Measurements from ENCODE around the gene APP. TPM values are rescaled to one million over a fixed set of nuclear protein-coding genes. Genes with fewer than 3 reads are reported as not detected.

The APP gene
- total and polyA plus RNA-seq, 4 donors: 86.9 to 414 (median 367) TPM

DNA sequence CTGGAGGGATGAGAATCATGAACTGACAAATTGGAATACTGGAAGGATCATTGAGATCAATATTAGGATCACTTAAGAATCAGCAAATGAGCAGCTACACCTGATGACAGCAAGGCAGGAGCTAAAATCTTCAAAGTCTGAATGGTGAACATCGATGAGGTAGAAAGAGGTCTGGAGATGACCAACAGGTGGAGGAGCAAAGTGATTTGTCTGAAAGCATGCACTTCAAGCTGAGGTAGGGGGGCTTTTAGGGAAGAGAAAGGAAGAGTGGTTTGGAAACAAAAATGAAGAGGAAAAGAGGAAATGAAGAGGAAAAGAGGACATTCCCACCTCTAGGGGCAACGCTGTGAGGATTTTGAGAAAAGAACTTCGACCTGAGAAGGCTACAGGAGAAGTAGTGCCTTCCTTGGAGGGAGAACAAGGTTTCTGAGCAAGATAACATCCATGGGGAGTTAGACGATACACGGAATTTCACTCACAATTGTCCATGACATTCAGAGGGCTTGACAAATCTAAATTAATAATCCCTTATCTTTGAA is 79.0 kb downstream of the APP start:
- no peak for ATAC-seq (ENCODE audit: insufficient read depth, low FRiP score)
- Histone ChIP-seq H3K4me1 (ENCODE audit: control insufficient read depth in 5 of 5, insufficient read depth in 5 of 5, low read length in 5 of 5) (peaks cover 0 to 9% (median 0%) of the 10 kb centered on the region in 5 donors), H3K27ac (ENCODE audit: low read depth in 1 of 2, low read length in 1 of 2) (no peak overlapping the region), H3K9ac (ENCODE audit: insufficient read depth in 1 of 2, low read length in 2 of 2) (no peak overlapping the region), H3K27me3 (ENCODE audit: control insufficient read depth in 3 of 3, insufficient read depth in 3 of 3, low read length in 2 of 3) (no peaks in the 10 kb centered on the region), H3K9me3 (ENCODE audit: control insufficient read depth in 4 of 4, insufficient read depth in 3 of 4, low read length in 3 of 4) (no peaks in the 10 kb centered on the region), H3K36me3 (ENCODE audit: control insufficient read depth in 4 of 4, insufficient read depth in 4 of 4, low read length in 4 of 4) (peaks cover 0 to 4% (median 1%) of the 10 kb centered on the region in 4 donors), H3K4me3 (no peak overlapping the region)
- DNase-seq: no peak
- TF ChIP-seq, protein P1, sequence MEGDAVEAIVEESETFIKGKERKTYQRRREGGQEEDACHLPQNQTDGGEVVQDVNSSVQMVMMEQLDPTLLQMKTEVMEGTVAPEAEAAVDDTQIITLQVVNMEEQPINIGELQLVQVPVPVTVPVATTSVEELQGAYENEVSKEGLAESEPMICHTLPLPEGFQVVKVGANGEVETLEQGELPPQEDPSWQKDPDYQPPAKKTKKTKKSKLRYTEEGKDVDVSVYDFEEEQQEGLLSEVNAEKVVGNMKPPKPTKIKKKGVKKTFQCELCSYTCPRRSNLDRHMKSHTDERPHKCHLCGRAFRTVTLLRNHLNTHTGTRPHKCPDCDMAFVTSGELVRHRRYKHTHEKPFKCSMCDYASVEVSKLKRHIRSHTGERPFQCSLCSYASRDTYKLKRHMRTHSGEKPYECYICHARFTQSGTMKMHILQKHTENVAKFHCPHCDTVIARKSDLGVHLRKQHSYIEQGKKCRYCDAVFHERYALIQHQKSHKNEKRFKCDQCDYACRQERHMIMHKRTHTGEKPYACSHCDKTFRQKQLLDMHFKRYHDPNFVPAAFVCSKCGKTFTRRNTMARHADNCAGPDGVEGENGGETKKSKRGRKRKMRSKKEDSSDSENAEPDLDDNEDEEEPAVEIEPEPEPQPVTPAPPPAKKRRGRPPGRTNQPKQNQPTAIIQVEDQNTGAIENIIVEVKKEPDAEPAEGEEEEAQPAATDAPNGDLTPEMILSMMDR (IDR thresholded peaks at IDR 0.05; ENCODE audit: control extremely low read depth, extremely low read depth): no peak
- WGBS, 2 donors: 86 to 90% methylated on average over 5 of the region's 5 CpGs

DNA sequence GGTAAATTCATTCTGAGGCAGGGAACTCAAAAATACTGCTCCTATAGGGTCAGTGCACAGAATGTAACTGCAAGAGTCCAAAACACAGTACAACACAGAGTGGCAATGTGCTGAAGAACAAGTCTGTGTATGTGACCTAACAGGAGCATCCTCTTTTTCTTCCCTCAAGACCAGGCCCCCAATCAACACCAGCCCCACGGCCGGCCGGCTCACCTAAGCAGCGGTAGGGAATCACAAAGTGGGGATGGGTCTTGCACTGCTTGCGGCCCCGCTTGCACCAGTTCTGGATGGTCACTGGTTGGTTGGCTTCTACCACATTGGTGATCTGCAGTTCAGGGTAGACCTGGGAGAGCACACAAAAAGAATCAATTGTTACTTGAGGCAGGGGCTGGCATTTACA is 80.8 kb downstream of the APP start:
- H3K9ac ChIP-seq (ENCODE audit: insufficient read depth in 1 of 2, low read length in 2 of 2): no peak overlapping the region
- ATAC-seq (ENCODE audit: insufficient read depth, low FRiP score) (no peak), DNase-seq (no peak)
- no peak overlapping the region for H3K4me3 ChIP-seq
- WGBS, 2 donors: 97 to 98% methylated on average over 6 of the region's 6 CpGs
- no peaks in the 10 kb centered on the region for H3K9me3 ChIP-seq (ENCODE audit: control insufficient read depth in 4 of 4, insufficient read depth in 3 of 4, low read length in 3 of 4)
- peaks cover 0 to 4% (median 1%) of the 10 kb centered on the region in 4 donors for H3K36me3 ChIP-seq (ENCODE audit: control insufficient read depth in 4 of 4, insufficient read depth in 4 of 4, low read length in 4 of 4)
- peaks cover 0 to 15% (median 0%) of the 10 kb centered on the region in 5 donors for H3K4me1 ChIP-seq (ENCODE audit: control insufficient read depth in 5 of 5, insufficient read depth in 5 of 5, low read length in 5 of 5)
- no peak overlapping the region for H3K27ac ChIP-seq (ENCODE audit: low read depth in 1 of 2, low read length in 1 of 2)
- TF ChIP-seq, protein P1 (IDR thresholded peaks at IDR 0.05; ENCODE audit: control extremely low read depth, extremely low read depth): no peak
- H3K27me3 ChIP-seq (ENCODE audit: control insufficient read depth in 3 of 3, insufficient read depth in 3 of 3, low read length in 2 of 3): no peaks in the 10 kb centered on the region

DNA sequence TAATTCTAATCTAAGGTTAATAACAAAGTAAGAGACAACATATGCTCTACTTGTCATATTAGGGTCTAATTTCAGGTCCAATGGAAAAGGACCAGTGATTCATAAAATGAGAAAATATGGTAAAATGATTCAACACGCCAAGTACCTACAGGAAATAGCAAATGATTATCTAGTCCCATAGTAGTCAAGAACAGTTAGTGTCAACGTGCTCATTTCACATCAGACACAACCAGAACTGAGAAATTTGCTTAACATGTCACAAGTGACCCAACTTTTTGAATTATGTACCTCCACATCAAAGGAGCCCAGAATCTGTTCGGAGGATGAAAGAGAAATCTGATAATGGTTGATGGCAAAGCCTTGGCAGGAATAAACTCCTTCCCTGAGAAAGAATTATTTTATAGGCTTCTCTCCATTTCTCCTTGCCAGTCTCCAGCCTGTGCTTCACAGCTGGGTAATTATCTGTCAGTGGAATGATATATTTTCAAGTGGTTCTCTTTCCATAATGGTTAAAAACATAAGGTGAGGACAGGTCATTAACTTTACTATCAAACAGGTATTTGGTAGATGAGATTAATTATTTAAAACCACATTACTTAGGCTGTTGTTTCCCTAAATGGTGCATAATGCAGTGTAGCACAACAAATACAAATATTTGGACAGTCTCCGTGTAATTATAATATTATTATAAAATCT is 83.2 kb downstream of the APP start:
- H3K27me3 ChIP-seq (ENCODE audit: control insufficient read depth in 3 of 3, insufficient read depth in 3 of 3, low read length in 2 of 3): no peaks in the 10 kb centered on the region
- H3K36me3 ChIP-seq (ENCODE audit: control insufficient read depth in 4 of 4, insufficient read depth in 4 of 4, low read length in 4 of 4): peaks cover 0 to 4% (median 1%) of the 10 kb centered on the region in 4 donors
- DNase-seq (no peak), ATAC-seq (ENCODE audit: insufficient read depth, low FRiP score) (no peak)
- H3K9me3 ChIP-seq (ENCODE audit: control insufficient read depth in 4 of 4, insufficient read depth in 3 of 4, low read length in 3 of 4): no peaks in the 10 kb centered on the region
- WGBS, 2 donors: 81 to 83% methylated on average over 4 of the region's 4 CpGs
- H3K4me1 ChIP-seq (ENCODE audit: control insufficient read depth in 5 of 5, insufficient read depth in 5 of 5, low read length in 5 of 5): peaks cover 0 to 11% (median 0%) of the 10 kb centered on the region in 5 donors
- H3K4me3 ChIP-seq: no peak overlapping the region
- no peak overlapping the region for H3K9ac ChIP-seq (ENCODE audit: insufficient read depth in 1 of 2, low read length in 2 of 2)
- TF ChIP-seq, protein P1 (IDR thresholded peaks at IDR 0.05; ENCODE audit: control extremely low read depth, extremely low read depth): no peak
- no peak overlapping the region for H3K27ac ChIP-seq (ENCODE audit: low read depth in 1 of 2, low read length in 1 of 2)

Measured in lung (tissue), 12 donors.